Liver (tissue), 3 donors: ENCODE results near the gene PLD2.

Experiments
- ATF3 ChIP-seq: IDR thresholded peaks from 2 replicates; pipeline ENCODE4 v1.6.1; 2016; ENCODE audit warnings: antibody characterized with exemption
- MAX ChIP-seq: IDR thresholded peaks from 2 replicates; pipeline ENCODE4 v1.6.1; 2016; ENCODE audit warnings: antibody characterized with exemption
- RAD21 ChIP-seq, 2 donors: IDR thresholded peaks; 2 replicates each; pipeline ENCODE4 v1.6.1; 2016; ENCODE audit warnings: antibody characterized with exemption in 2 of 2, mild to moderate bottlenecking in 2 of 2
- RXRA ChIP-seq, 2 donors: IDR thresholded peaks; 2 replicates each; pipeline ENCODE4 v1.6.1; 2017 to 2018; ENCODE audit warnings: antibody characterized with exemption in 2 of 2, mild to moderate bottlenecking in 1 of 2
- TAF1 ChIP-seq: conservative IDR thresholded peaks from 2 replicates; pipeline ENCODE4 v1.6.1; 2016; ENCODE audit warnings: antibody characterized with exemption, mild to moderate bottlenecking
- TF ChIP-seq, protein P1 (sequence below): fragments of 150-350 bp; IDR thresholded peaks from 2 replicates; pipeline ENCODE4 v1.5.1; 2017; ENCODE audit warnings: improper control_type of control experiment, low read depth, low read length; ENCODE audit not compliant: missing input control
- TF ChIP-seq, protein P2 (sequence below): IDR thresholded peaks from 2 replicates; pipeline ENCODE4 v1.6.1; 2016; ENCODE audit warnings: antibody characterized with exemption, mild to moderate bottlenecking
- donor health status: healthy.
- donor health status: healthy.

DNA sequence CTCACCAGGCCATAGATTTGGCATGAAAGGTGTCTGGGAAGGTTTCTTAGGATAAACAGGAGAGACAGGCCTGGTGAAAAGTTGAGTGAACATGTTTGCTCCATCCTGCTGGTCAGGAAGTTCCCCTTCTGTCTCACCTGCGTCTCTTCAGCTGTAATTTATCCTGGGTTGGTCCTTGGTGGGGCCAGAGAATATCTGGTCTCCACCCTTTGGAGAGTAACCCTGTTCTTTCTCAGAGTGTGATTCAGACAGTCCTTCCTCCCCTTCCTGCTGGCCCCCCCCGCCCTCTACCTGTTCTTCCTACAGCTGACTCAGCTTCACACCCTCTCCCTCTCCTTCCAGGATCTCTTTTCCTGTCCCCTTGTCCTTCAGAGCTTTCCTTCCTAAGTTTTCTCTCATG lies 43.3 kb downstream of the PLD2 start:
- TF ChIP-seq TAF1 (no peak), ATF3 (no peak), RAD21 (IDR thresholded peaks at IDR 0.05) (no peak), RXRA (IDR thresholded peaks at IDR 0.05) (no peak), MAX (no peak)
- TF ChIP-seq, protein P1, sequence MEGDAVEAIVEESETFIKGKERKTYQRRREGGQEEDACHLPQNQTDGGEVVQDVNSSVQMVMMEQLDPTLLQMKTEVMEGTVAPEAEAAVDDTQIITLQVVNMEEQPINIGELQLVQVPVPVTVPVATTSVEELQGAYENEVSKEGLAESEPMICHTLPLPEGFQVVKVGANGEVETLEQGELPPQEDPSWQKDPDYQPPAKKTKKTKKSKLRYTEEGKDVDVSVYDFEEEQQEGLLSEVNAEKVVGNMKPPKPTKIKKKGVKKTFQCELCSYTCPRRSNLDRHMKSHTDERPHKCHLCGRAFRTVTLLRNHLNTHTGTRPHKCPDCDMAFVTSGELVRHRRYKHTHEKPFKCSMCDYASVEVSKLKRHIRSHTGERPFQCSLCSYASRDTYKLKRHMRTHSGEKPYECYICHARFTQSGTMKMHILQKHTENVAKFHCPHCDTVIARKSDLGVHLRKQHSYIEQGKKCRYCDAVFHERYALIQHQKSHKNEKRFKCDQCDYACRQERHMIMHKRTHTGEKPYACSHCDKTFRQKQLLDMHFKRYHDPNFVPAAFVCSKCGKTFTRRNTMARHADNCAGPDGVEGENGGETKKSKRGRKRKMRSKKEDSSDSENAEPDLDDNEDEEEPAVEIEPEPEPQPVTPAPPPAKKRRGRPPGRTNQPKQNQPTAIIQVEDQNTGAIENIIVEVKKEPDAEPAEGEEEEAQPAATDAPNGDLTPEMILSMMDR = no peak
- TF ChIP-seq, protein P2, sequence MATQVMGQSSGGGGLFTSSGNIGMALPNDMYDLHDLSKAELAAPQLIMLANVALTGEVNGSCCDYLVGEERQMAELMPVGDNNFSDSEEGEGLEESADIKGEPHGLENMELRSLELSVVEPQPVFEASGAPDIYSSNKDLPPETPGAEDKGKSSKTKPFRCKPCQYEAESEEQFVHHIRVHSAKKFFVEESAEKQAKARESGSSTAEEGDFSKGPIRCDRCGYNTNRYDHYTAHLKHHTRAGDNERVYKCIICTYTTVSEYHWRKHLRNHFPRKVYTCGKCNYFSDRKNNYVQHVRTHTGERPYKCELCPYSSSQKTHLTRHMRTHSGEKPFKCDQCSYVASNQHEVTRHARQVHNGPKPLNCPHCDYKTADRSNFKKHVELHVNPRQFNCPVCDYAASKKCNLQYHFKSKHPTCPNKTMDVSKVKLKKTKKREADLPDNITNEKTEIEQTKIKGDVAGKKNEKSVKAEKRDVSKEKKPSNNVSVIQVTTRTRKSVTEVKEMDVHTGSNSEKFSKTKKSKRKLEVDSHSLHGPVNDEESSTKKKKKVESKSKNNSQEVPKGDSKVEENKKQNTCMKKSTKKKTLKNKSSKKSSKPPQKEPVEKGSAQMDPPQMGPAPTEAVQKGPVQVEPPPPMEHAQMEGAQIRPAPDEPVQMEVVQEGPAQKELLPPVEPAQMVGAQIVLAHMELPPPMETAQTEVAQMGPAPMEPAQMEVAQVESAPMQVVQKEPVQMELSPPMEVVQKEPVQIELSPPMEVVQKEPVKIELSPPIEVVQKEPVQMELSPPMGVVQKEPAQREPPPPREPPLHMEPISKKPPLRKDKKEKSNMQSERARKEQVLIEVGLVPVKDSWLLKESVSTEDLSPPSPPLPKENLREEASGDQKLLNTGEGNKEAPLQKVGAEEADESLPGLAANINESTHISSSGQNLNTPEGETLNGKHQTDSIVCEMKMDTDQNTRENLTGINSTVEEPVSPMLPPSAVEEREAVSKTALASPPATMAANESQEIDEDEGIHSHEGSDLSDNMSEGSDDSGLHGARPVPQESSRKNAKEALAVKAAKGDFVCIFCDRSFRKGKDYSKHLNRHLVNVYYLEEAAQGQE = no peak
